HUES48 (cell line): Measurements from ENCODE around the gene ZNF777.

Experiments
- H3K27ac ChIP-seq: one replicate; pipeline ENCODE4 v1.7.0; 2013; ENCODE audit warnings: low read depth, low read length, inconsistent platforms
- H3K27me3 ChIP-seq: 2 replicates; pipeline ENCODE4 v1.6.1; 2013; ENCODE audit warnings: mild to moderate bottlenecking, low read length; ENCODE audit not compliant: control insufficient read depth, insufficient read depth
- H3K36me3 ChIP-seq: 2 replicates; pipeline ENCODE4 v1.6.1; 2013; ENCODE audit warnings: low read length; ENCODE audit not compliant: control insufficient read depth, insufficient read depth
- H3K4me1 ChIP-seq: 2 replicates; pipeline ENCODE4 v1.6.1; 2013; ENCODE audit warnings: mild to moderate bottlenecking, low read length; ENCODE audit not compliant: control insufficient read depth, insufficient read depth
- H3K4me3 ChIP-seq: 2 replicates; pipeline ENCODE4 v1.5.1; 2013; ENCODE audit warnings: mild to moderate bottlenecking, low read depth, low read length
- H3K9ac ChIP-seq: 2 replicates; pipeline ENCODE4 v1.6.1; 2013; ENCODE audit warnings: mild to moderate bottlenecking, low read depth, low read length, moderate library complexity
- H3K9me3 ChIP-seq: 2 replicates; pipeline ENCODE4 v1.6.1; 2013; ENCODE audit warnings: low read length; ENCODE audit not compliant: control insufficient read depth, insufficient read depth

The ZNF777 gene

DNA sequence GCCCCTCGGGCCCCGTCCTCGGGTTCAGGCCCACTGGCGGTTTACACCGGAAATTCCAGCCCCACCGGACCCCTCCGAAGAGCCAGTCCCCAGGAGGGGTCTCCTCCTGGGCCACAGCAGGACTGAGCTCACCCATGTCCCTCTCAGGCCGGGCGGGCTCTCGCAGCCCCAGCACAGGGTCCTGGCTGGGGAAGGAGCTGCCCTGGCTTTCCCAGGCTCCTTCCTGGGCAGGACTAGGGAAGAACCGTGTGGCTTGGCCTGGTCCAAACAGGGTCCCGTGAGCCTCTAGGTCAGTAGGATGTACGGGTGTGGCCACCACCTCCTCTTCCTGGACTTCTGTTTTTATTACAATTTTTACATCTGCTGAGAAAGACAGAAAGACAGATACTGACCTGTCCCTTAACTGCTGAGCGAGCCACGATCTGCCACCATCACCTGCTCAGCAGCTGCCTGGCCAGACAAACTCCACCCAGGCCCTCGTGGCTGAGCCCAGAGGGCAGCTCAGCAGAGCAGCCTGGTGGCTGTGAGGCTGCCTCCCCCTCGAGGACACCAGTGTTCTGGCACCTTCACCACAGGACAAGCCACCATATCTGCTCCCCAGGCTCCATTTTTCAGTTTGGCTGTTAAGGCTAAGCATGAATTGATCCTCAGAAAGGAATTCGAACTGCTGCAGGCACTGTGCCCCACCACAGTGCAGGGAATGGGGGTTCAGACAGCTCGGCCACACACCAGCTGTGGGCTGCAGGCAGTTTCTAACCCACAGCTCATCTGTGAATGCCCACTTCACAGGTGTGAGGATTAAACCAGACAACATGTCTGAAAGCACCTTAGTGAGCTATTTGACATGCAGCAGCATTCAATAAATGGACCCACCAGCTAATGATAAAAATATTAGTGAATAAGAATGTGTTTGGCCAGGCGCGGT, 14.5 kb upstream of the ZNF777 start:
- H3K4me1 ChIP-seq, result peaks cover 10% of the 10 kb centered on the region; the same call in 1 of the 2 replicates
- H3K9ac ChIP-seq, result no peak overlapping the region
- no peak overlapping the region for H3K27ac ChIP-seq
- H3K27me3 ChIP-seq, result no peaks in the 10 kb centered on the region
- peaks cover 10% of the 10 kb centered on the region for H3K9me3 ChIP-seq
- no peak overlapping the region for H3K4me3 ChIP-seq
- peaks cover 42% of the 10 kb centered on the region for H3K36me3 ChIP-seq

DNA sequence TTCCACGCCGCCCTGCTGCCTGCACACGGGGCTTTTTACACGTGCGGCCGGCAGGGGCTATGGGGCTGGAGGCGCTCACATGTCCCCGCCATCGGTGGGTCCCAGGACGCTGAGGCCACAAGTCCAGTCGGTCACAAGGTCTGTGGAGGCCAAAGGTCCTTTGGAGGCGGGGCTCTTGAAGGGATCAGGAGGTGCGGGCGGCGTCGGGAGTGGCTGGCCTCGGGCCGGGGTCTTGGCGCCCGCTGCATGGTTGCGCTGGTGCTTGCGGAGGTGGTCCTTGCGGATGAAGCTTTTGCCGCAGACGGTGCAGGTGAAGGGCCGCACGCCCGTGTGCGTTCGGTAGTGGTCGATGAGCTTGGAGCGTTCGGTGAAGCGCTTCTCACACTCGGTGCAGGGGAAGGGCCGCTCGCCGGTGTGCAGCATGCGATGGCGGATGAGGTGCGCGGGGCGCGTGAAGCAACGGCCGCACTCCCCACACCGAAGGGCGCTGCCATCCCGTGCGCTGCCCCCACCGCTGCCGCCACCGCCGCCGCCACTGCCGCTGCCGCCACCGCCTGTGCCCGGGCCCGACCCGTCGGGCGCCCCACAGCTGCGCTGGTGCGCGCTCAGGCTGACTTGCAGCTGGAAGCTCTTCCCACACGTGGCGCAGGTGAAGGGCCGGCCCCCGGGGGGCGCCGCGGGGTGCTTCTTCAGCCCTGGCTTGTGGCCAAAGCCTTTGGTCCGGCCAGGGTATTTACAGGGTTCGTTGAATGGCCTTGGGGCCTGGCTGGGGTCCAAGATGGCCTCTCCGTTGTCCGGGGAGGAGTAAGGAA, 13.7 kb upstream of the ZNF777 start:
- H3K36me3 ChIP-seq, result peaks cover 37% of the 10 kb centered on the region
- no peak overlapping the region for H3K9ac ChIP-seq
- no peaks in the 10 kb centered on the region for H3K27me3 ChIP-seq
- H3K9me3 ChIP-seq, result peaks cover 8% of the 10 kb centered on the region
- no peak overlapping the region for H3K4me3 ChIP-seq
- H3K4me1 ChIP-seq, result peaks cover 10% of the 10 kb centered on the region; the same call in 1 of the 2 replicates
- H3K27ac ChIP-seq, result no peak overlapping the region

DNA sequence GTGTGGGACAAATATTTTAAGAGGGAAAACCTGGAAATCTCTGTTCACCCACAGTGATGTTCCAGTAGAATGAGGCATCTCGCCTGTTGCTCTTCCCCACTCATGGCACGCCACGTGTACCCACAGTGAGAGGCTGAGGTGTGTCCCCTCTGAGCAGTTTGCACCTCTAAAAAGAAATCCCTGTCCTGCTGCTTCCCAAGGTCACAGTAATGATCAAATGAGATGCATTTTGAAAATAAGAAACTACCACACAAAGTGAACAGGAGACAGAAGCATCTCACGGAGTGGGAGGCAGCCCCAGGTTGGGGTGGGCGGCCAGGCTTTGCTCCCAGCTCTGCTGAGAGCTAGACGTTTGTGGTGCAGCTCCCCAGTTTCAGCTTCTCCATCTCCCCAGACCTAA, 12.4 kb upstream of the ZNF777 start:
- Histone ChIP-seq H3K36me3 (peaks cover 35% of the 10 kb centered on the region), H3K9me3 (no peaks in the 10 kb centered on the region), H3K27me3 (no peaks in the 10 kb centered on the region)

DNA sequence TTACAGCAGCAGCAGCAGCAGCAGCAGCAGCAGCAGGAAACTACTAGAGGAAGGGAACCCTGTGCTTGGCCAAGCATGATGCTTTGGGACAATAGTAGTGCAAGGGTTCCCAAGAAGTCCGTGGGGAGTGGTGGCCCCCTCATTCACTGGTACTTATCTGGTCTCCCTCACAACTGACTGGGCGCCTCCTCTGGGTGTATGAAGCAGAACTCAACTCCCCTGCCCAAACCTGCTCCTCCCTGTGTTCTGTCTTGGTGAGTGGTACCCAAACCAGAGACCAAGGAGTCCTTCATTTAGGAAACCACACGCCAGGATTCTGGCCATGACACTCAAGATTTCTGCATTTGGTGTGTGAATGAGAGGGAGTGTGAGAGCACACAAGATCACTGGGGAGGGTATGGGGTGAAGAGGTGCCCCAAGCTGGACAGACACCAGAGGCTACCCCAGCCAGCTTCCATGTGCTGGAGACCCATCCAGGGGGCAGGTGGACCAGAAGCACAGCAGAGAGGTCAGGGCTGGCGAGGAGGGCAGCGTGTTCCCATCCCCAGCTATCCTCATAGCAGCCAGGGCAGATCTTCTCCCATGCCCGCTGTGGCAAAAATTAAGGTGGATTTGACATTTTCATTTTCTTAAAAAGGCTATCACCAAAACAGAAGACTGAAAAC, 10.6 kb upstream of the ZNF777 start:
- Histone ChIP-seq H3K4me1 (no peaks in the 10 kb centered on the region), H3K4me3 (no peak overlapping the region), H3K9me3 (0 out of 2 replicates have a peak, but pooled peaks cover 4% of the 10 kb centered on the region), H3K36me3 (peaks cover 32% of the 10 kb centered on the region), H3K9ac (no peak overlapping the region), H3K27me3 (no peaks in the 10 kb centered on the region), H3K27ac (no peak overlapping the region)

More for the DNA sequence above, 12.4 kb upstream of the ZNF777 start:
- Histone ChIP-seq H3K9ac (no peak overlapping the region), H3K4me3 (no peak overlapping the region), H3K4me1 (peaks cover 8% of the 10 kb centered on the region; the same call in 1 of the 2 replicates), H3K27ac (no peak overlapping the region)

DNA sequence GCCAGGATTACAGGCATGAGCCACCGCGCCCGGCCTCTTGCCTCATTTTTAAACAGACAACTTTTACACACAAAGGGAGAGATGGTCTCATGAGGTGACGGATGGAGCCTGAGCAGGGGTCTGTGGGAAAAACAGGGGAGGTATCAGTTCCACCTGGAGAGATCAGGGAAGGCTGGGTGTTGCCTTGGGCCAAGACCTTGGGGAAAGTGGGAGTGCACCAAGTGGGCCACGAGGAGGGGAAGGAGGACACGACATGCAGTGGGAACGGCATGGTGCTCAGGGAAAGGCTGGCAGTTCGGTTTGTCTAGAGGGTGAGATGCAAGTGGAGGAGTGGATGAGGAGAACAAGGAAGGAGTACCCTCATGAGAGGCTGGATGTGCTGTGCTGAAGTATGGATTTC, 8.9 kb upstream of the ZNF777 start:
- H3K9me3 ChIP-seq, result peaks cover 9% of the 10 kb centered on the region; the same call in 1 of the 2 replicates
- H3K9ac ChIP-seq, result no peak overlapping the region
- no peak overlapping the region for H3K27ac ChIP-seq
- H3K4me3 ChIP-seq, result no peak overlapping the region
- H3K36me3 ChIP-seq, result peaks cover 18% of the 10 kb centered on the region
- H3K4me1 ChIP-seq, result no peaks in the 10 kb centered on the region
- no peaks in the 10 kb centered on the region for H3K27me3 ChIP-seq

DNA sequence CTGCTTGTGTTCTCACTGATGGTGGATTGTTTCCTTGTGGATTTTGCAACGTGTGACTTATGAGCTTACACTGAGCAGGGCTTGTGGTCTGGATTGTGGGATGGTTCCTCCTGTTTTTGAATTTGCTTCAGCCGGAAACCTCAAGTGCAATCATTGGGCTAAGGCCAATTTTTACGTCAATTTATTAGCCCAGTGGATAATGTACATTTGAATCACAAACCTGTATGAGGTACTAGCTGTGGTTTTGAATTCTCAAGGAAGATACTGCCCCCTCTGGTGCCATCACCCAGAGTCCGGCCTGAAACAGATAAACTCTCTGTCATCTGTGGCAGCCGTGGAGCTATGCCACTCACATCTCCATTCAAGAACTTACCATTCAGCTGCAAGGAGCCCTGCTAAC, 7.3 kb upstream of the ZNF777 start:
- no peaks in the 10 kb centered on the region for H3K4me1 ChIP-seq
- H3K36me3 ChIP-seq, result peaks cover 5% of the 10 kb centered on the region
- no peak overlapping the region for H3K27ac ChIP-seq
- H3K9me3 ChIP-seq, result peaks cover 9% of the 10 kb centered on the region; the same call in 1 of the 2 replicates
- H3K4me3 ChIP-seq, result no peak overlapping the region
- H3K9ac ChIP-seq, result no peak overlapping the region
- no peaks in the 10 kb centered on the region for H3K27me3 ChIP-seq

DNA sequence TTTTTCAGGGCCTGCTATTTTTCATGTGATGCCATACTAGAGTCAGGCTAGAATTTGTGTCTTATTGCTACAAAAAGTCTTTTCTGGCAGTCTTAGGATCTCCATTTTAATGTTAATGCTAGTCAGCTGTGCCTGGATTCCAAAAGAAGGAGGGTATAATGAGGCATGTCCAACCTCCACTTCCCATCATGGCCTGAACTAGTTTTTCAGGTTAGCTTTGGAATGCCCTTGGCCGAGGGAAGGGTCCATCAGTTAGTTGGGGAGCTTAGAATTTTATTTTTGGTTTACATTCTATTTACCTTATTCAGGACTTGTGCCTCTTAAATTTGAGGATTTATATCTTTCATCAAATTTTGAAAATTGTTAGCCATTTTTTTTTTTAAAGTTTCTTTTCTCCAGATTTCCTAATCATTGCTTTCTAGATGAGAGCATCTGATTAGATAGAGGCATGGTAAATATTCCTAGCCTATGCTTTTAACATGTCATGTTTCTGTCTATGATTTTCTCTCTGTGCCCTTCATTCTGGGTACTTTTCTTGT, 6.5 kb upstream of the ZNF777 start:
- Histone ChIP-seq H3K27me3 (peaks cover 7% of the 10 kb centered on the region; the same call in 1 of the 2 replicates), H3K9me3 (peaks cover 9% of the 10 kb centered on the region; the same call in 1 of the 2 replicates), H3K27ac (no peak overlapping the region), H3K9ac (no peak overlapping the region), H3K4me1 (no peaks in the 10 kb centered on the region), H3K36me3 (no peaks in the 10 kb centered on the region), H3K4me3 (no peak overlapping the region)

DNA sequence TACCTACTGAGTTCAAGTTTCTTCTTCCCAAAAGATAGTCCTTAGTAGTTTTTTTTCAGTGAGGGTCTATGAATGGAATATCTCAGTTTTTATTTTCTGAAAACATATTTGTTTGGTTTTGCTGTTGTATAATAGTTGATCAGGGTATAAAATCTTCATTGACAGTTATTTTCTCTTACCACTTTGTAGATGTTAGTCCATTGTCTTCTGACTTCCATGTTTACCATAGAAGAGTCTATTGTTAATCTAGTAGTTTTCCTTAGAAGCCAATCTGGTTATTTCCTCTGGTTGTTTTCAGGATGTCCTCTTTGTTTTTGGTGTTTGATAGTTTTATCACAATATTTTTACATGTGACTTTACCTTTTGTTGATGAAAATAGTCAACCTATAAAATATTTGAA, 5.5 kb upstream of the ZNF777 start:
- Histone ChIP-seq H3K9me3 (peaks cover 9% of the 10 kb centered on the region; the same call in 1 of the 2 replicates), H3K4me1 (no peaks in the 10 kb centered on the region), H3K4me3 (no peak overlapping the region), H3K9ac (no peak overlapping the region), H3K27me3 (peaks cover 17% of the 10 kb centered on the region), H3K27ac (no peak overlapping the region), H3K36me3 (no peaks in the 10 kb centered on the region)

DNA sequence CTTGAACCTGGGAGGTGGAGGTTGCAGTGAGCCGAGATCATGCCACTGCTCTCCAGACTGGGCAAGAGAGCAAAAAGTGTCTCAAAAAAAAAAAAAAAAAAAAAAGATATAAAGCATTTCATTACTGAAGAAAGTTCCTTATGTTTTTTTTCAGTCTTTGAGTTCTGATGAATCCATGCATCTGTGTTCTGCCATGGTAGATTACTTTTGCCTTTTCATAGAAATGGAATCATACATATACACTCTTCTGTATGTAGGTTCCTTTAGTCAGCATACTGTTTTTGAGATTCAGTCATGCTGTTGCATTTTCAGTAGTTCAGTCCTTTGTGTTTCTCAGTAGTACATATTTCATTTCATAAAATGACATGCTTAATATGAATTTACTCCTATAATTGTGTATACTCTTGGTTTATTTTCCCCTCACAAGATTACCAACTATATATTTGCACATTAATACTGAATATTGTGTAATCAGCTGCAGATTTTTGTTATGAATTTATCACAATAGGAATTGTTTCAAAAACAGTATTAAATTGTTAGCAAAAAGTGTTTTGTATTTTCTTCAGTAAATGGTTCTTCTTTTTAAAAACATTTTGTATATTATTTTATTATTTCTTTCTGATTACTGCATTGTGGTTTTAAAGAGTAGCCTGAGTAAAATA, 2.8 kb upstream of the ZNF777 start:
- H3K4me1 ChIP-seq, result no peaks in the 10 kb centered on the region
- H3K27ac ChIP-seq, result no peak overlapping the region
- peaks cover 9% of the 10 kb centered on the region; the same call in 1 of the 2 replicates for H3K9me3 ChIP-seq
- no peak overlapping the region for H3K9ac ChIP-seq
- peaks cover 35% of the 10 kb centered on the region for H3K27me3 ChIP-seq
- H3K4me3 ChIP-seq, result no peak overlapping the region
- H3K36me3 ChIP-seq, result no peaks in the 10 kb centered on the region

DNA sequence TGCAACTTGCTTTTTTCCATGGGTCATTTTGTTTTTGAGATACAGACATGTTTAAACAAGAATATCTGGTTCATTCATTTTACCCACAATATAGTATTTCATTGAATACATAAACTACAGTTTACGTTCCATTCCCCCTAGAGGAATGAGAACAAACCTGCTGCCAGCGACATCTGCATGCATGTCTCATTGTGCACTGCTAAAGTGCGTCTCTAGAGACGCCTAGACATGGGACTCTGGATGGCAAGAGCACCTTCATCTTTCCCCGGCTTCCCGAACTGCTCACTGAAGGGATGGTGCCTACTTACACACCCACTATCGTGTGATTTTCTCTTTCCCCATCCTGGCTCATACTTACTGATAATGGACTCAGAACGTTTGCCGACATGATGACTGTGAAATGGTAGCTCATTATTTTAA, 1.2 kb upstream of the ZNF777 start:
- H3K27me3 ChIP-seq, result peaks cover 39% of the 10 kb centered on the region
- H3K4me1 ChIP-seq, result no peaks in the 10 kb centered on the region
- no peaks in the 10 kb centered on the region for H3K36me3 ChIP-seq
- no peak overlapping the region for H3K4me3 ChIP-seq
- H3K9me3 ChIP-seq, result peaks cover 9% of the 10 kb centered on the region; the same call in 1 of the 2 replicates
- H3K27ac ChIP-seq, result no peak overlapping the region
- H3K9ac ChIP-seq, result no peak overlapping the region
